ENCODE data around the gene IL21R. TPM values are rescaled to one million over a fixed set of nuclear protein-coding genes. Genes with fewer than 3 reads are reported as not detected.

Gene IL21R
- total and polyA plus RNA-seq, 10 of the 15 experiments (the other 5 are each of a cell fraction or from before 2014, with no cell fraction given), result 5.3 to 138 (median 82.5) TPM

GRCh38 chr16:27446721-27447120, 44.7 kb downstream of the IL21R start:
- WGBS (ENCODE audit: insufficient coverage, insufficient replicate concordance, low lambda C conversion rate, missing lambda C conversion rate), result 39% methylated on average over 4 of the region's 4 CpGs
- H3K4me3 ChIP-seq, result no peak overlapping the region
- intact Hi-C loops (cut with micrococcal nuclease; ENCODE audit: unreplicated experiment) (no loop called here), in situ Hi-C loops (cut with MboI) (no loop called here)
- CTCF ChIA-PET, result interaction anchor here (9.7 kb wide), 1 partner anchor 76 kb away, joined by 106 read pairs; no protein-coding TSS in a partner anchor
- H4K20me1 ChIP-seq (ENCODE audit: control insufficient read depth, insufficient read depth), result no peaks in the 10 kb centered on the region
- H3K27ac ChIP-seq (ENCODE audit: control insufficient read depth, insufficient read depth), result no peak overlapping the region
- SMC1A ChIA-PET (ENCODE audit: uncharacterized antibody, unreplicated experiment), result interaction anchor here (0.5 to 1.5 kb wide), 4 partner anchors 18 to 125 kb away, joined by 3 to 5 read pairs (median 3); no protein-coding TSS in a partner anchor
- RAD21 ChIA-PET (ENCODE audit: unreplicated experiment), result interaction anchor here (0.6 to 9.5 kb wide), 3 partner anchors 19 to 43 kb away, joined by 3 to 145 read pairs (median 8); partner anchors contain the start of gene IL21R
- ATAC-seq (no peak), DNase-seq (ENCODE audit: low read depth, low spot score) (no peak), FAIRE-seq (no peak)
- TF ChIP-seq POLR2AphosphoS2 (IDR thresholded peaks at IDR 0.05; ENCODE audit: low read depth, low read length) (peak; percentile 57; the same call in 1 of the 2 replicates), POLR2A (IDR thresholded peaks at IDR 0.05; ENCODE audit: low read depth, low read length) (peak; percentile 63), CREM (IDR thresholded peaks at IDR 0.05; ENCODE audit: low read depth) (no peak), POLR2AphosphoS5 (IDR thresholded peaks at IDR 0.05; ENCODE audit: low read length) (peak; percentile 78; the same call in 1 of the 2 replicates), RUNX3 (IDR thresholded peaks at IDR 0.05; ENCODE audit: low read length) (peak; percentile 32; the same call in 1 of the 2 replicates), TCF12 (IDR thresholded peaks at IDR 0.05; ENCODE audit: low read depth, low read length) (no peak)
- POLR2A ChIA-PET, result interaction anchor here (0.8 to 8.4 kb wide), 3 partner anchors 20 to 42 kb away, joined by 3 to 132 read pairs (median 4); partner anchors contain the start of gene IL21R
- H3K27me3 ChIP-seq (replicated peaks in 1 of 2; ENCODE audit: control insufficient read depth in 2 of 2, insufficient read depth in 2 of 2, low read length in 1 of 2), result no peaks in the 10 kb centered on the region
- H3K36me3 ChIP-seq (ENCODE audit: control insufficient read depth in 2 of 2, insufficient read depth in 2 of 2, low read length in 1 of 2), result peaks cover 58 to 61% of the 10 kb centered on the region in 2 experiments
- H3K4me1 ChIP-seq (ENCODE audit: control insufficient read depth, insufficient read depth, low read length), result peaks cover 50% of the 10 kb centered on the region
- H3K79me2 ChIP-seq (ENCODE audit: control insufficient read depth, insufficient read depth, low read length), result no peaks in the 10 kb centered on the region
- H2AFZ ChIP-seq (ENCODE audit: control insufficient read depth, low read depth, low read length), result no peak overlapping the region
- no peak overlapping the region for H3K4me2 ChIP-seq (ENCODE audit: control insufficient read depth, insufficient read depth)
- no TSS peak for BruUV-seq (replicated peaks)
- H3K9ac ChIP-seq (ENCODE audit: control insufficient read depth, insufficient read depth, low read length), result no peak overlapping the region
- no peaks in the 10 kb centered on the region; the same call in 1 of the 3 replicates for H3K9me3 ChIP-seq (replicated peaks; ENCODE audit: control insufficient read depth, insufficient read depth, low read length)

GRCh38 chr16:27447301-27447700, 45.3 kb downstream of the IL21R start:
- ATAC-seq, result no peak
- no peaks in the 10 kb centered on the region; the same call in 1 of the 3 replicates for H3K9me3 ChIP-seq (replicated peaks; ENCODE audit: control insufficient read depth, insufficient read depth, low read length)
- H3K4me1 ChIP-seq (ENCODE audit: control insufficient read depth, insufficient read depth, low read length), result peaks cover 50% of the 10 kb centered on the region
- in situ Hi-C loops (cut with MboI) (no loop called here), intact Hi-C loops (cut with micrococcal nuclease; ENCODE audit: unreplicated experiment) (no loop called here)
- ChIA-PET POLR2A (interaction anchor here (0.8 to 8.4 kb wide), 3 partner anchors 20 to 43 kb away, joined by 3 to 132 read pairs (median 4); partner anchors contain the start of gene IL21R), RAD21 (ENCODE audit: unreplicated experiment) (interaction anchor here (0.6 to 9.5 kb wide), 3 partner anchors 19 to 43 kb away, joined by 3 to 145 read pairs (median 8); partner anchors contain the start of gene IL21R), SMC1A (ENCODE audit: uncharacterized antibody, unreplicated experiment) (interaction anchor here (0.5 to 1.5 kb wide), 4 partner anchors 19 to 126 kb away, joined by 3 to 5 read pairs (median 3); no protein-coding TSS in a partner anchor), CTCF (interaction anchor here (9.7 kb wide), 1 partner anchor 77 kb away, joined by 106 read pairs; no protein-coding TSS in a partner anchor)
- H2AFZ ChIP-seq (ENCODE audit: control insufficient read depth, low read depth, low read length), result no peak overlapping the region
- no peak overlapping the region for H3K4me2 ChIP-seq (ENCODE audit: control insufficient read depth, insufficient read depth)
- H3K27ac ChIP-seq (ENCODE audit: control insufficient read depth, insufficient read depth), result no peak overlapping the region
- H3K4me3 ChIP-seq, result no peak overlapping the region
- no peaks in the 10 kb centered on the region for H3K27me3 ChIP-seq (replicated peaks in 1 of 2; ENCODE audit: control insufficient read depth in 2 of 2, insufficient read depth in 2 of 2, low read length in 1 of 2)
- H3K9ac ChIP-seq (ENCODE audit: control insufficient read depth, insufficient read depth, low read length), result no peak overlapping the region
- H4K20me1 ChIP-seq (ENCODE audit: control insufficient read depth, insufficient read depth), result no peaks in the 10 kb centered on the region
- no TSS peak for BruUV-seq (replicated peaks)
- H3K79me2 ChIP-seq (ENCODE audit: control insufficient read depth, insufficient read depth, low read length), result no peaks in the 10 kb centered on the region
- 28% methylated on average over 5 of the region's 5 CpGs for WGBS (ENCODE audit: insufficient coverage, insufficient replicate concordance, low lambda C conversion rate, missing lambda C conversion rate)
- FAIRE-seq, result no peak
- DNase-seq (ENCODE audit: low read depth, low spot score), result no peak
- peaks cover 54 to 56% of the 10 kb centered on the region in 2 experiments for H3K36me3 ChIP-seq (ENCODE audit: control insufficient read depth in 2 of 2, insufficient read depth in 2 of 2, low read length in 1 of 2)
- TF ChIP-seq IRF5 (IDR thresholded peaks at IDR 0.05; ENCODE audit: borderline replicate concordance), result no peak
- TF ChIP-seq JUND (IDR thresholded peaks at IDR 0.05; ENCODE audit: low read depth, low read length), result no peak
- no peak for TF ChIP-seq ZBED1 (IDR thresholded peaks at IDR 0.05; ENCODE audit: borderline replicate concordance)
- TF ChIP-seq SREBF2 (IDR thresholded peaks at IDR 0.05; ENCODE audit: low read length), result no peak
- no peak for TF ChIP-seq TCF7 (IDR thresholded peaks at IDR 0.05; ENCODE audit: borderline replicate concordance)
- no peak; the same call in 1 of the 2 replicates for TF ChIP-seq RUNX3 (IDR thresholded peaks at IDR 0.05; ENCODE audit: low read length)
- no peak for TF ChIP-seq EGR1 (IDR thresholded peaks at IDR 0.05; ENCODE audit: borderline replicate concordance in 1 of 2, low read depth in 2 of 2, low read length in 2 of 2)
- no peak for TF ChIP-seq MTA2 (IDR thresholded peaks at IDR 0.05; ENCODE audit: low read depth)
- TF ChIP-seq KLF5 (IDR thresholded peaks at IDR 0.05; ENCODE audit: partially characterized antibody), result no peak
- TF ChIP-seq SP1 (IDR thresholded peaks at IDR 0.05; ENCODE audit: low read depth, low read length), result no peak
- TF ChIP-seq ELK1 (IDR thresholded peaks at IDR 0.05; ENCODE audit: low read depth, low read length), result no peak
